GM06990 (cell line): ENCODE data around the gene C2orf69.

Source experiments
- DNase-seq: peaks from one replicate; pipeline ENCODE4 v3.0.0-alpha.2; 2011; ENCODE audit not compliant: insufficient read length; ENCODE audit errors: extremely low read depth
- H3K27me3 ChIP-seq: replicated peaks from 2 replicates; pipeline ENCODE4 v1.6.0; 2011; ENCODE audit warnings: low read length; ENCODE audit not compliant: control insufficient read depth, insufficient read depth
- H3K36me3 ChIP-seq: 2 replicates; pipeline ENCODE4 v1.5.1; 2011; ENCODE audit warnings: low read length; ENCODE audit not compliant: control insufficient read depth, insufficient read depth
- H3K4me3 ChIP-seq: replicated peaks from 2 replicates; pipeline ENCODE4 v1.5.1; 2011; ENCODE audit warnings: low read depth, mild to moderate bottlenecking, control low read depth, low read length
- TF ChIP-seq, protein P1 (sequence below): IDR thresholded peaks from 2 replicates; pipeline ENCODE4 v1.5.1; 2011; ENCODE audit warnings: low read length, control low read depth, mild to moderate bottlenecking, inconsistent platforms; ENCODE audit not compliant: insufficient read depth, poor library complexity, severe bottlenecking

Gene C2orf69

DNA sequence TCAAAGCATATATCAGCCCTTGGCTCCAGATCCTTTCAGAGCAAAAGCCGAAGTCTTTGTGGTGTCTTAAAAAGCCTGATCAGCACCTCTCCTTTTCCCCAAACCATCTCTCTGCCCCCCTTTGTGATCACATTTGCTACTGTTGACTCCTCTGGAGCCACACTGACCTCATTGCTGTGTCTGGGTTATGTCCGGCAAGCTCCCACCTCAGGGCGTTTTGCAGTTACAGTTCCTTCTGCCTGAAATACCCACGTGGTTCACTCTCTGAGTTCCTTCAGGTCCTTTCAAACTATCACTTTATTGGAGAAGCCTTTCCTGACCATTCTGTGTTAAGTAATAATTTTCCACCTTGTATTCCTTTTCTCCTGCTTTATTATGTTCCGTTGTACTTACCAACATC, 11.8 kb downstream of the C2orf69 start:
- Histone ChIP-seq H3K36me3 (peaks cover 1% of the 10 kb centered on the region), H3K4me3 (no peak overlapping the region), H3K27me3 (no peaks in the 10 kb centered on the region)
- TF ChIP-seq, protein P1, sequence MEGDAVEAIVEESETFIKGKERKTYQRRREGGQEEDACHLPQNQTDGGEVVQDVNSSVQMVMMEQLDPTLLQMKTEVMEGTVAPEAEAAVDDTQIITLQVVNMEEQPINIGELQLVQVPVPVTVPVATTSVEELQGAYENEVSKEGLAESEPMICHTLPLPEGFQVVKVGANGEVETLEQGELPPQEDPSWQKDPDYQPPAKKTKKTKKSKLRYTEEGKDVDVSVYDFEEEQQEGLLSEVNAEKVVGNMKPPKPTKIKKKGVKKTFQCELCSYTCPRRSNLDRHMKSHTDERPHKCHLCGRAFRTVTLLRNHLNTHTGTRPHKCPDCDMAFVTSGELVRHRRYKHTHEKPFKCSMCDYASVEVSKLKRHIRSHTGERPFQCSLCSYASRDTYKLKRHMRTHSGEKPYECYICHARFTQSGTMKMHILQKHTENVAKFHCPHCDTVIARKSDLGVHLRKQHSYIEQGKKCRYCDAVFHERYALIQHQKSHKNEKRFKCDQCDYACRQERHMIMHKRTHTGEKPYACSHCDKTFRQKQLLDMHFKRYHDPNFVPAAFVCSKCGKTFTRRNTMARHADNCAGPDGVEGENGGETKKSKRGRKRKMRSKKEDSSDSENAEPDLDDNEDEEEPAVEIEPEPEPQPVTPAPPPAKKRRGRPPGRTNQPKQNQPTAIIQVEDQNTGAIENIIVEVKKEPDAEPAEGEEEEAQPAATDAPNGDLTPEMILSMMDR: no peak
- no peak for DNase-seq

DNA sequence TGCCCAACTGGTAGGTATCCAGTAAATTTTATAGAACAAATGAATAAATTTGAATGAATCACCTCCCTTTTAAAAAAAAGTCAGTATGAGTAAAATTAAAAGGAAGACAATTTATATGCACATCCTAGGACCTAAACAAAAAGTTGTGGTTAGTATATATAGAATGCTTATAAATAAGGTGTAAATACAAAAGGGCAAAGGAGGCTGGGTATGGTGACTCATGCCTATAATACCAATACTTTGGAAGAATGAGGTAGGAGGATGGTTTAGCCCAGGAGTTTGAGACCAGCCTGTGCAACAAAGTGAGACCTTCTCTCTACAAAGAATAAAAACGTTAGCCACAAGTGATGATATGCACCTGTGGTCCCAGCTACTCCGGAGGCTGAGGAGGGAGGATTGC, 12.8 kb downstream of the C2orf69 start:
- peaks cover 1% of the 10 kb centered on the region for H3K36me3 ChIP-seq
- H3K27me3 ChIP-seq: no peaks in the 10 kb centered on the region
- no peak for DNase-seq
- TF ChIP-seq, protein P1: no peak
- no peak overlapping the region for H3K4me3 ChIP-seq

DNA sequence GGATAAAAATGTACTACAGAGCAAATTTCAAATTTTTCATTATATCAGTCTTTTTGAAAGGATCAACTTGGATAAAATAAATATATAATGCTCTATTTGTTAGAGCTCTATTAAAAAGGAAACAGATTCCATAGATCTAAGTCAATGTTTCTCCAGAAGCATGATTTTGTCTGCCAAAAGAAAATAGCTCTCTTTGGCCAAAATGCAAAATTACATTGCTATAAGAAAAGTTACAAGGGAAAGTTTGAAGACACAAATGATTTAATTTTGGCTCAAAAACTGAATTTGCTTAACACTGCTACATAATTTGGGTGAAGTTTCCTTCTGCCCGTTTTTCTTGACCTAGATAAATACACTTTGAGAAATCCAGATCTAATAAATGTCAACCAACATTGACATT, 15.7 kb downstream of the C2orf69 start:
- no peak for DNase-seq
- Histone ChIP-seq H3K4me3 (no peak overlapping the region), H3K27me3 (no peaks in the 10 kb centered on the region), H3K36me3 (peaks cover 1% of the 10 kb centered on the region; the same call in 1 of the 2 replicates)
- TF ChIP-seq, protein P1: no peak

DNA sequence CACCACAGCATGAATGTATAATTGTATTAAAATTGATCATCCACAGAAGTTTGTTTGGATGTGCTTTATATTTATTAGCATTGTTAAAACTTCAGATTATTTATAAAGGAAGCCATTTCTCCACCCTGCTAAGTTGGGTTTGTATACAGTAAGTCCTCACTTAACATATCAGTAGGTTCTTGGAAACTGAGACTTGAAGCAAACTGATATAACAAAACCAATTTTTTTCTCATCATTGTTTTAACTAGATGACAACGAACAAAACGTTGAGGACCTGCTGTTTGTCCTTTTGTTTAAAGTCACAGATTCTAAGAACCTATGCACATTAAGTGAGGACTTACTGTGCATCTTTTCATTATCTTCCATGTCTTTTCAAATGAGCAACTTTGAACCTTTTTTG, 17.1 kb downstream of the C2orf69 start:
- H3K4me3 ChIP-seq: no peak overlapping the region
- TF ChIP-seq, protein P1: no peak
- DNase-seq: no peak
- H3K27me3 ChIP-seq: no peaks in the 10 kb centered on the region
- peaks cover 4% of the 10 kb centered on the region for H3K36me3 ChIP-seq

DNA sequence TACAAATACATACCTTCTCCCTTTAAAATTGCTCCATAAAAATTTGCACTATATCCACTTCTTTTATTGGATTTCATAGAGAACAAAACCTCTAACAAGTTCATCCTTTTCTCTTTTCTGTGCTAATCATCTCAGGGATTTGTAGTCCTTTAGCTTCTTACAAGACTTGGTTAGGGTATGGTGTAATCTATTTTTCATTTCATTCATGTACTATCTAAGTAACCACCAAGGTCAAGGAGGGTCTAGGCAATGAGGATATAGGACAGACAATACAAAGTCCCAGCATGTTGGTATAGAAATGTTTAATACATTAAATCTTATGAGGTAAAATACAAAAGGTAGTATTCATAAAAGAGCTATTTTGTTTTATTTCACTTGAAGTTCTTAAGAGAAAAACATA, 17.5 kb downstream of the C2orf69 start:
- TF ChIP-seq, protein P1: no peak
- no peak for DNase-seq
- H3K36me3 ChIP-seq: peaks cover 4% of the 10 kb centered on the region
- no peak overlapping the region for H3K4me3 ChIP-seq
- H3K27me3 ChIP-seq: no peaks in the 10 kb centered on the region

DNA sequence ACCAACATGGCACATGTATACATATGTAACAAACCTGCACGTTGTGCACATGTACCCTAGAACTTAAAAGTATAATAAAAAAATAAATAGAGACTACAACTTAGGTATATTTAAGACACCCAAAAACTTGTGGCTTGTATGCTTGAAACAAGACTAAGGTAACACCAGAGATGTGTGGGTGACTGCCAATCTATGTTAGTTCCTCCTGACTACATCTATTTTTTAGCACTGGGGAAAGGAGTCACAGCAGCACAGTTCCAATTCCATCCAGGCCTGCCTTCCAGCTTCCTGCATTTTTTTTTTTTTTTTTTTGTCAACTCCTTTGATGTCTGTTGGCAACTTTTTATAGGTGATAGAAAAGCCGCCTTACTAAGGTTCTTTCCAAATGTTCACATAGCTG, 18.2 kb downstream of the C2orf69 start:
- Histone ChIP-seq H3K4me3 (no peak overlapping the region), H3K36me3 (peaks cover 4% of the 10 kb centered on the region), H3K27me3 (no peaks in the 10 kb centered on the region)
- TF ChIP-seq, protein P1: no peak
- DNase-seq: no peak
